ENCODE measurements around the gene AK5. TPM values are rescaled to one million over a fixed set of nuclear protein-coding genes. Genes with fewer than 3 reads are reported as not detected.

AK5 gene
- total RNA-seq, 1 donor from 2014 or later = 0.91 TPM

GRCh38 chr1:77583483-77583882 is 301.7 kb downstream of the AK5 start:
- Mint-ChIP-seq H3K9me3 (ENCODE audit: unreplicated experiment) (no peaks in the 10 kb centered on the region), H3K4me3 (ENCODE audit: unreplicated experiment) (no peak overlapping the region), H3K27me3 (ENCODE audit: unreplicated experiment) (no peaks in the 10 kb centered on the region), H3K27ac (ENCODE audit: unreplicated experiment) (no peak overlapping the region), H3K36me3 (ENCODE audit: unreplicated experiment) (no peaks in the 10 kb centered on the region), H3K4me1 (ENCODE audit: low read depth, unreplicated experiment) (no peaks in the 10 kb centered on the region)
- TF ChIP-seq CTCF (IDR thresholded peaks at IDR 0.05; ENCODE audit: partially characterized antibody, unreplicated experiment) = no peak
- DNase-seq = no peak

- Mint-ChIP-seq H3K27ac (ENCODE audit: unreplicated experiment) (no peak overlapping the region), H3K27me3 (ENCODE audit: unreplicated experiment) (no peaks in the 10 kb centered on the region), H3K4me3 (ENCODE audit: unreplicated experiment) (no peak overlapping the region), H3K9me3 (ENCODE audit: unreplicated experiment) (no peaks in the 10 kb centered on the region), H3K36me3 (ENCODE audit: unreplicated experiment) (no peaks in the 10 kb centered on the region), H3K4me1 (ENCODE audit: low read depth, unreplicated experiment) (no peaks in the 10 kb centered on the region)
- no peak for DNase-seq
- no peak for TF ChIP-seq CTCF (IDR thresholded peaks at IDR 0.05; ENCODE audit: partially characterized antibody, unreplicated experiment)
Measured at GRCh38 chr1:77584884-77585283, 303.1 kb downstream of the AK5 start.

GRCh38 chr1:77585610-77586314 is 303.9 kb downstream of the AK5 start:
- H3K36me3 Mint-ChIP-seq (ENCODE audit: unreplicated experiment) = no peaks in the 10 kb centered on the region
- no peaks in the 10 kb centered on the region for H3K4me1 Mint-ChIP-seq (ENCODE audit: low read depth, unreplicated experiment)
- no peaks in the 10 kb centered on the region for H3K27me3 Mint-ChIP-seq (ENCODE audit: unreplicated experiment)
- H3K4me3 Mint-ChIP-seq (ENCODE audit: unreplicated experiment) = no peak overlapping the region
- TF ChIP-seq CTCF (IDR thresholded peaks at IDR 0.05; ENCODE audit: partially characterized antibody, unreplicated experiment) = no peak
- no peaks in the 10 kb centered on the region for H3K9me3 Mint-ChIP-seq (ENCODE audit: unreplicated experiment)
- no peak for DNase-seq
- no peak overlapping the region for H3K27ac Mint-ChIP-seq (ENCODE audit: unreplicated experiment)

- Mint-ChIP-seq H3K27ac (ENCODE audit: unreplicated experiment) (no peak overlapping the region), H3K9me3 (ENCODE audit: unreplicated experiment) (no peaks in the 10 kb centered on the region), H3K4me1 (ENCODE audit: low read depth, unreplicated experiment) (peaks cover 4% of the 10 kb centered on the region), H3K4me3 (ENCODE audit: unreplicated experiment) (no peak overlapping the region), H3K27me3 (ENCODE audit: unreplicated experiment) (peaks cover 2% of the 10 kb centered on the region), H3K36me3 (ENCODE audit: unreplicated experiment) (no peaks in the 10 kb centered on the region)
- TF ChIP-seq CTCF (IDR thresholded peaks at IDR 0.05; ENCODE audit: partially characterized antibody, unreplicated experiment) = no peak
- DNase-seq = no peak
Measured at GRCh38 chr1:77589231-77589630, 307.4 kb downstream of the AK5 start.

GRCh38 chr1:77590651-77591050 is 308.8 kb downstream of the AK5 start:
- Mint-ChIP-seq H3K27ac (ENCODE audit: unreplicated experiment) (no peak overlapping the region), H3K4me3 (ENCODE audit: unreplicated experiment) (no peak overlapping the region), H3K4me1 (ENCODE audit: low read depth, unreplicated experiment) (peaks cover 4% of the 10 kb centered on the region), H3K27me3 (ENCODE audit: unreplicated experiment) (peaks cover 2% of the 10 kb centered on the region), H3K36me3 (ENCODE audit: unreplicated experiment) (no peaks in the 10 kb centered on the region), H3K9me3 (ENCODE audit: unreplicated experiment) (no peaks in the 10 kb centered on the region)
- no peak for TF ChIP-seq CTCF (IDR thresholded peaks at IDR 0.05; ENCODE audit: partially characterized antibody, unreplicated experiment)
- DNase-seq = no peak

Data from glutamatergic neuron (in vitro differentiated cells).